Dendritic cell treated with granulocyte-macrophage colony-stimulating factor and Interleukin-4, amounts not matched to agents 40 ng/mL and 50 ng/mL, for 4 days (primary cell): ENCODE data around the gene SENP8.

Source experiments
- H3K27ac Mint-ChIP-seq: one replicate; pipeline ENCODE4 v1.8.0; 2022; ENCODE audit warnings: mild to moderate bottlenecking, mixed read lengths
- H3K27me3 Mint-ChIP-seq: one replicate; pipeline ENCODE4 v1.8.0; 2022; ENCODE audit warnings: mild to moderate bottlenecking, mixed read lengths
- H3K36me3 Mint-ChIP-seq: one replicate; pipeline ENCODE4 v1.8.0; 2022; ENCODE audit warnings: low read depth, mixed read lengths
- H3K4me1 Mint-ChIP-seq: one replicate; pipeline ENCODE4 v1.8.0; 2022; ENCODE audit warnings: low read depth, mixed read lengths
- H3K4me3 Mint-ChIP-seq: one replicate; pipeline ENCODE4 v1.8.0; 2022; ENCODE audit warnings: mild to moderate bottlenecking, moderate library complexity, mixed read lengths
- H3K9me3 Mint-ChIP-seq: one replicate; pipeline ENCODE4 v1.8.0; 2022; ENCODE audit warnings: mixed read lengths
- intact Hi-C: fragments of 100-400 bp; cut with micrococcal nuclease; formaldehyde crosslinking; loops from one replicate; pipeline ENCODE4 v1.15.0; 2022

SENP8 gene

DNA sequence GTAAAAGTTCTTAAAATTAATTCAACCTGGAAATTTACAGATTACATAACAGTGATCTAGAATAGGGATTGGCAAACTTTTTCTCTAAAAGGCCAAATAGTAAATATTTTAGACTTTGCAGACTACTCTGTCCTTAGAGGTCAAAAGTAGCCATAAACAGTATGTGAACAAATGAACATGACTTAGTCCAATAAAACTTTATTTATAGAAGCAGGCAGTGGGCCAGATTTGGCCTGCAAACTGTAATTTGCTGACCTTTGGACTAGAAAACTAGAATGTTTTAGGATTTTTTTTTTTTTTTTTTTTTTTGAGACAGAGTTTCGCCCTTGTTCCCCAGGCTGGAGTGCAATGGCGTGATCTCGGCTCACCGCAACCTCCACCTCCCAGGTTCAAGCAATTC is 12.1 kb downstream of the SENP8 start:
- H3K27me3 Mint-ChIP-seq: no peaks in the 10 kb centered on the region
- intact Hi-C loops: no loop called here
- no peaks in the 10 kb centered on the region for H3K36me3 Mint-ChIP-seq
- H3K4me3 Mint-ChIP-seq: no peak overlapping the region
- no peaks in the 10 kb centered on the region for H3K9me3 Mint-ChIP-seq
- no peaks in the 10 kb centered on the region for H3K4me1 Mint-ChIP-seq
- H3K27ac Mint-ChIP-seq: no peak overlapping the region

DNA sequence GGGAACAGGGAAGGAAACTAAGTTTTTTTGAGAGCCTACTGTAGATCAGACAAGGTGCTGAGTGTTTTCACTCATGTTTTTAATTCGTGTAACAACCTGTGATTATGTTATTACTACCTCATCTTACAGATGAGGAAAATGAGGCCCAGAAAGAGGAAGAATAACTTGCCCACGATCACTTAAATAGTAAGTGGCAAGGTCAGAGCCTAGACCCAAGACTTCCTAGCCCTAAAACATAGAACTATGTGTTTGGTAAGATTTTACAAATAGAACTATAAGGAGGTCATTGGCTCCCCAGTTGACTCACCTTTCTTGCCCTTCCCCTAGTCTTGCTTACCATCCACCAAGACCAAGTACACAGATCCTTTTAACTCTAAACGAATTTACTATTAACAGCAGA is 13.7 kb downstream of the SENP8 start:
- no peaks in the 10 kb centered on the region for H3K36me3 Mint-ChIP-seq
- H3K9me3 Mint-ChIP-seq: no peaks in the 10 kb centered on the region
- H3K27me3 Mint-ChIP-seq: no peaks in the 10 kb centered on the region
- no peak overlapping the region for H3K4me3 Mint-ChIP-seq
- H3K27ac Mint-ChIP-seq: no peak overlapping the region
- no peaks in the 10 kb centered on the region for H3K4me1 Mint-ChIP-seq
- intact Hi-C loops: no loop called here

DNA sequence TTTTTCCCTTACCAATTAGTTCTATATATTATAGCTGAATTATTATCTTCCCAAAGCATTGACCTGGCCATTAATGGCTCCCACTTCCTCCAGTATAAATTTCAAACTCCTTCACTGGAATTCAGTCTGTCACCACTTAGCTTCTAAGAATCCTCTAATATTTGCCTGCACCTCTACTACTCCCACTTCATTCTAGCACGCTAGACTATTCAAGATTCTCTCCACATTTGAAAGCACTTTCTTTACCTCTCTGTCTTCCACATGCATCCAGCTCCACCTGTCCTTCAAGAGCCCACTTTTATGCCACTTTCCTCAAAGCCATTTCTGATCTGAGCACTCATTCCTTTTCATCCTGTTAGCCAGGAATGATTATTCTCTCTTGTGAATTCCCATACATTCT is 15.0 kb downstream of the SENP8 start:
- Mint-ChIP-seq H3K9me3 (no peaks in the 10 kb centered on the region), H3K4me1 (no peaks in the 10 kb centered on the region), H3K36me3 (no peaks in the 10 kb centered on the region), H3K27ac (no peak overlapping the region), H3K4me3 (no peak overlapping the region), H3K27me3 (no peaks in the 10 kb centered on the region)
- intact Hi-C loops: no loop called here

DNA sequence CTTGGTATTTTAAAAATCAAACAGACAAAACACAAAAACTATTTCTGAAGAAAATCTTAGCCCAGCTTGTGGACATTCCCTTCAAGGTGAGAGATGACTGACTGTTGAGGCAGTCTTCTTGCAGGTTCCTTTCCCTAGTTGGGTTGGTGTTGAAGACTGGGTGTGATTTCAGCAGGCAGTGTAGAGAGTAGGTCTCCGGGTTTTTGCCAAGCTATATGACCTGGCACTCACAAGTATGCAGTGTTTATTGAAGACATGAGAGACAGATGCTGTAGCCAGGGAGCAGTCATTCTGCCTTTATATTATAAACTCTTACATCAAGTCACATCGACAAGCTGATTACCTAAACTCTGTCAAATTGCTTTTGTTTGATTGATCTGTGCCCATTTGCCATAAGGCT is 17.5 kb downstream of the SENP8 start:
- H3K36me3 Mint-ChIP-seq: no peaks in the 10 kb centered on the region
- H3K27me3 Mint-ChIP-seq: no peaks in the 10 kb centered on the region
- H3K4me1 Mint-ChIP-seq: no peaks in the 10 kb centered on the region
- H3K27ac Mint-ChIP-seq: no peak overlapping the region
- no peaks in the 10 kb centered on the region for H3K9me3 Mint-ChIP-seq
- no peak overlapping the region for H3K4me3 Mint-ChIP-seq
- intact Hi-C loops: no loop called here

DNA sequence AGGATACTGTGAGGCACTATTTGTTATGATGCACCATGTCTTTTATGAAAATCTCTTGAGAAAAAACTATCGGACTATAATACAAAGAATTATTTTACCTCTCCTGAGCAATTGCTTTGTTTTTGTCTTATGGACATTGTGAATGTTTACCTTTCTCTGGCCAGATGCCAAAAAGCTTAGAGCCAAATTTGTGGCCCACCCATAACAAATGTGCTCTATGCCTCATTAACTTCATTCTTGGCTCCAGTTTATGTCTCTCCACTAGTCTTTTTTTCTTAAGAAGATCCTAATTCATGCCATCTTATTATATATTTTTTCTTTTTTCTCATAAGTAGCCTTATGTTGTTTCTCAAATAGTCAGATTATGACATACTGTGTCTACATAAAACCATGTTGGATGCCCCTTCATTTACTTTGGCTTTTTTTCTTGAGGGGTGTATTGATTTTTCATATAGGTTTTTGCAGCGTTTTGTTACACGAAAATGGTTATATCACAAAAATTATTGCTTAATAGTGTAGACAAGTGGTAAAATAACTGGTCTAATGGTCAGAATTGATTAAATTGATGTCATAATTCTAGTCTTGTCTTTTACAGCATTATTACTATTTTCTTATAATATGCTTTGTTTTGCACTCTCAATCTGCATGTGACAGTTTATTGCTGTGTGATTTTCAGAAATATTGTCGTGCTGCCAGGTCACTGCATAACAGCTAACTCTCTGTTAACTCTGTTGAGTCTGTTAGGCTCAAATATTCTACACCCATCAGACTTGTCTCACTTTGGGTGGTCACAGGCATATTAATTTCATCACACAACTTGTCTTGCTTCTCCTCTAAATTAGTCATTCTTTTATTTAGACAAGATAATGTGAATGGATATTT is 18.2 kb downstream of the SENP8 start:
- Mint-ChIP-seq H3K27me3 (no peaks in the 10 kb centered on the region), H3K4me3 (no peak overlapping the region), H3K36me3 (no peaks in the 10 kb centered on the region), H3K27ac (no peak overlapping the region), H3K9me3 (no peaks in the 10 kb centered on the region), H3K4me1 (peaks cover 2% of the 10 kb centered on the region)
- intact Hi-C loops: no loop called here

DNA sequence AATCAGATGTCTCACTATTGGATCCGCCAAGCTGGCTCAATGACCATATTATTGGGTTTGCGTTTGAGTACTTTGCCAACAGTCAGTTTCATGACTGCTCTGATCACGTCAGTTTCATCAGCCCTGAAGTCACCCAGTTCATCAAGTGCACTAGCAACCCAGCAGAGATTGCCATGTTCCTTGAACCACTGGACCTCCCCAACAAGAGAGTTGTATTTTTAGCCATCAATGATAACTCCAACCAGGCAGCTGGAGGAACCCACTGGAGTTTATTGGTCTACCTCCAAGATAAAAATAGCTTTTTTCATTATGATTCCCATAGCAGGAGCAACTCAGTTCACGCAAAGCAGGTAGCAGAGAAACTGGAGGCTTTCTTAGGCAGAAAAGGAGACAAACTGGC is 21.5 kb downstream of the SENP8 start:
- H3K27ac Mint-ChIP-seq: no peak overlapping the region
- no peak overlapping the region for H3K4me3 Mint-ChIP-seq
- H3K4me1 Mint-ChIP-seq: peaks cover 6% of the 10 kb centered on the region
- H3K36me3 Mint-ChIP-seq: no peaks in the 10 kb centered on the region
- H3K27me3 Mint-ChIP-seq: no peaks in the 10 kb centered on the region
- no peaks in the 10 kb centered on the region for H3K9me3 Mint-ChIP-seq
- intact Hi-C loops: no loop called here

DNA sequence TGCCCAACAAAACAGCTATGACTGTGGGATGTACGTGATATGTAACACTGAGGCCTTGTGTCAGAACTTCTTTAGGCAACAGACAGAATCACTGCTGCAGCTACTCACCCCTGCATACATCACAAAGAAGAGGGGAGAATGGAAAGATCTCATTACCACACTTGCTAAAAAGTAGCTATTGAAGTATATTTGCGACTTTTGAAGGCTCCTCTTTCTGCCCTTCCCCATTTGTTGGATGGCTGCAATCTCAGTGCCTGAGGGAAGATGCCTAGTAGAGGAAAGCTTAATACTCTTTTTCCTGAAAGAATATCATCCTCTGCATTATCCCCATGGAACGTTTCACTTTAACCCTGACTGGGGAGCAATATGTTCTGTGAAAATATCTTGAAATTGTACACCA is 21.9 kb downstream of the SENP8 start:
- Mint-ChIP-seq H3K27me3 (no peaks in the 10 kb centered on the region), H3K36me3 (no peaks in the 10 kb centered on the region)

DNA sequence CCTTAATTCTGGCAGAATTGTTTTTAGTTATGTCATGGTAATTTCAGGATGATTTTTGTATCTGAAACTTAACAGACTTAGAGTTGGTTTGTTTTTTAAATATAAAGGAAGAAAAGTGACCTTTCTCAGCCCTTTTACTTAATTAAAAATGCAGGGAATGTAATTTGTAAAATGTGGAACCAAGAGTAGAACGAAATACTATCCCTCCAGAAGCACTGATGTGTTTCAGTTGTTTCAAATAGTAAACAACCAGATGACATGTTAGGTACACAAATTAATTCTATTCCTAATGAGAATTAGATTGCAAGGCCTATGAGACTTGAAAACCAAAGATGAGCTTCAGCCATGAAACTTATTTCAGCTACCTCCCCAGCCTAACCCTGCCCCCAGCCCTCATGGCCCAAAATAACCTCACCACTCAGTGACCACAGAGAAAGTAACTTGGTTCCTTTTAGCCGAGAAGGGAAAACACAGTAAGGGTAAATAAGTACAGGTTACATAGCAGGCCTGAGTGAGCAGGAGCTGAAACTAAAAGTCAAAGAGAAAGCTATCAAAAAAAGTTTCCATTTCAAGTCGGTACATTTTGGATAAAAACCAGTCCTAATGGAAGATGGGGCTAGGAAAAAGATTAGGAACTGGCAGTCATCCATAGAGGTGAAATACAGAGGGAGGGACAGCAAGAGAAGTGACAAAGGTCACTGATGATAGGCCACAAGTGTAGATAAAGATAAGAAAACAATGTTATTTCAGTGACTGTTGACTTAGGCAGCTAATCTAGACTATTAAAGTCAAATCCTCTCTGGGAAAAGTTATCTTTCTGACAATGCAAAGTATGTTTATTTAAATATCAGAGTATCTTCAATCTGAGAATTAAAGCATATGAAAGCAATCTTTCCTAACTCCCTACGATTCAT is 23.2 kb downstream of the SENP8 start:
- no peaks in the 10 kb centered on the region for H3K9me3 Mint-ChIP-seq
- peaks cover 11% of the 10 kb centered on the region for H3K4me1 Mint-ChIP-seq
- no peaks in the 10 kb centered on the region for H3K27me3 Mint-ChIP-seq
- intact Hi-C loops: no loop called here
- H3K4me3 Mint-ChIP-seq: no peak overlapping the region
- H3K36me3 Mint-ChIP-seq: no peaks in the 10 kb centered on the region
- H3K27ac Mint-ChIP-seq: no peak overlapping the region

More for the DNA sequence above, 21.9 kb downstream of the SENP8 start:
- intact Hi-C loops: no loop called here
- Mint-ChIP-seq H3K27ac (no peak overlapping the region), H3K4me3 (no peak overlapping the region), H3K9me3 (no peaks in the 10 kb centered on the region), H3K4me1 (peaks cover 6% of the 10 kb centered on the region)

DNA sequence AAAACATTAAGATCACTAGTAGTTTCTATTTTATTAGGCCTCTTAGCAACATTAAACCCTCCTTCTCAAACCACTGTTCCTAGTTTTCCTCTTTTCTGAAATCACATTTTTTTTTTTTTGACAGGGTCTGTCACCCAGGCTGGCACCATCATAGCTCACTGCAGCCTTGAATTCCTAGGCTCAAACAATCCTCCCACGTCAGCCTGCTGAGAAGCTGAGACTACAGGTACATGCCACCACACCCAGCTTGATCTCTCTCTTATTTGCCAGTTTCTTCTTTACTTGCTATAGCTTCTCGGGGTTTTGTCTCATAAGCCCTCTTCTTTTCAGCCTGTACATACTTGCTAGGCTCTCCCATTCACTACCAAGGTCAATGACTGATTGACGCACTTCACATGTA is 28.0 kb downstream of the SENP8 start:
- H3K27ac Mint-ChIP-seq: no peak overlapping the region
- H3K36me3 Mint-ChIP-seq: no peaks in the 10 kb centered on the region
- intact Hi-C loops: no loop called here
- no peak overlapping the region for H3K4me3 Mint-ChIP-seq
- H3K4me1 Mint-ChIP-seq: peaks cover 21% of the 10 kb centered on the region
- no peaks in the 10 kb centered on the region for H3K27me3 Mint-ChIP-seq
- H3K9me3 Mint-ChIP-seq: no peaks in the 10 kb centered on the region

GRCh38 chr15:72146934-72147333 is 28.7 kb downstream of the SENP8 start:
- Mint-ChIP-seq H3K4me1 (peaks cover 15% of the 10 kb centered on the region), H3K27me3 (no peaks in the 10 kb centered on the region), H3K27ac (no peak overlapping the region), H3K36me3 (no peaks in the 10 kb centered on the region), H3K9me3 (no peaks in the 10 kb centered on the region), H3K4me3 (no peak overlapping the region)
- intact Hi-C loops: no loop called here

GRCh38 chr15:72147418-72147817 is 29.2 kb downstream of the SENP8 start:
- Mint-ChIP-seq H3K4me3 (no peak overlapping the region), H3K27me3 (no peaks in the 10 kb centered on the region), H3K27ac (no peak overlapping the region), H3K36me3 (no peaks in the 10 kb centered on the region), H3K4me1 (peaks cover 15% of the 10 kb centered on the region), H3K9me3 (no peaks in the 10 kb centered on the region)
- intact Hi-C loops: no loop called here

GRCh38 chr15:72153269-72154000 is 35.2 kb downstream of the SENP8 start:
- Mint-ChIP-seq H3K27ac (no peak overlapping the region), H3K36me3 (no peaks in the 10 kb centered on the region), H3K27me3 (peaks cover 2% of the 10 kb centered on the region), H3K4me3 (no peak overlapping the region), H3K4me1 (peaks cover 22% of the 10 kb centered on the region), H3K9me3 (no peaks in the 10 kb centered on the region)
- intact Hi-C loops: no loop called here

DNA sequence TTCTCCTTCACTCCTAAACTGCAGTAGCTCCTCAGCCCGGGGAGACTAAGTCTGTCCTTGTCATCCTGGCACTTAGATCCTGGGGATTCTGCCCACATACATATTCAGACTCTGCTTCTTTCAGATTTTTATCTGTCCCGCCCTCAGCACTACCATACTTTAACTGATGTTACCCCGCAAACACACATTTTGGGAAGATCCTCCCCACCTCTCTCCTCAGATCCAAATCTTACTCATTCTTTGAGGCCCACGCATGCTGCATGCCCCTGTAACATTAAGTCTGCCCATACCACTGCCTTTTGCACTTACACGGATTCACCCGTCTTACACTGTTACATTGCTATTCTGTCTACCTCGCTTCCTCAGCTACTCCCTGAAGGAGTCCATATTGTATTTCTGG is 36.1 kb downstream of the SENP8 start:
- intact Hi-C loops: no loop called here
- Mint-ChIP-seq H3K4me3 (no peak overlapping the region), H3K9me3 (no peaks in the 10 kb centered on the region), H3K27me3 (peaks cover 2% of the 10 kb centered on the region), H3K27ac (no peak overlapping the region), H3K4me1 (peaks cover 22% of the 10 kb centered on the region), H3K36me3 (no peaks in the 10 kb centered on the region)
